LNCAP (cell line): ENCODE measurements around the gene EXOC6B.

Experiments
- TF ChIP-seq, protein P1 (sequence below): fragments of 450-650 bp; IDR thresholded peaks from 2 replicates; pipeline ENCODE4 v1.5.1; 2017; ENCODE audit warnings: mild to moderate bottlenecking

The EXOC6B gene

DNA sequence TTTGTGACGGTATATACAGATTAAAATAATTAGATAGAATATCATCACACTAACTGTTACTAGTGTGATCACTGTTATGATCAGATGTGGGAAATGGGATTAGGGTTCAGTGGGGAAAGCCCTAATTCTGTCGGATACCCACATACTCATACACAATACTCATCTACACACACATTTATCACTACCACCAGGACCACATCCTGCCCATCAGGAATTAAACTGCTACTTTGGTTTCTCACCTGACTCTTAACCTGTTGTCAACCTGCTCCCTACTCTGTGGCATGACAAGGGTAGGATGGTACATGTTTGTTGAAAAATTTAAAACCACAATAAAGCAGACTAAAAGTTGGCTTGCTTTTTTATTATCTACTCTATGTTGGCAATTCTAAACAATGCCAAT lies 653.4 kb downstream of the EXOC6B start:
- TF ChIP-seq, protein P1, sequence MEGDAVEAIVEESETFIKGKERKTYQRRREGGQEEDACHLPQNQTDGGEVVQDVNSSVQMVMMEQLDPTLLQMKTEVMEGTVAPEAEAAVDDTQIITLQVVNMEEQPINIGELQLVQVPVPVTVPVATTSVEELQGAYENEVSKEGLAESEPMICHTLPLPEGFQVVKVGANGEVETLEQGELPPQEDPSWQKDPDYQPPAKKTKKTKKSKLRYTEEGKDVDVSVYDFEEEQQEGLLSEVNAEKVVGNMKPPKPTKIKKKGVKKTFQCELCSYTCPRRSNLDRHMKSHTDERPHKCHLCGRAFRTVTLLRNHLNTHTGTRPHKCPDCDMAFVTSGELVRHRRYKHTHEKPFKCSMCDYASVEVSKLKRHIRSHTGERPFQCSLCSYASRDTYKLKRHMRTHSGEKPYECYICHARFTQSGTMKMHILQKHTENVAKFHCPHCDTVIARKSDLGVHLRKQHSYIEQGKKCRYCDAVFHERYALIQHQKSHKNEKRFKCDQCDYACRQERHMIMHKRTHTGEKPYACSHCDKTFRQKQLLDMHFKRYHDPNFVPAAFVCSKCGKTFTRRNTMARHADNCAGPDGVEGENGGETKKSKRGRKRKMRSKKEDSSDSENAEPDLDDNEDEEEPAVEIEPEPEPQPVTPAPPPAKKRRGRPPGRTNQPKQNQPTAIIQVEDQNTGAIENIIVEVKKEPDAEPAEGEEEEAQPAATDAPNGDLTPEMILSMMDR, result no peak

DNA sequence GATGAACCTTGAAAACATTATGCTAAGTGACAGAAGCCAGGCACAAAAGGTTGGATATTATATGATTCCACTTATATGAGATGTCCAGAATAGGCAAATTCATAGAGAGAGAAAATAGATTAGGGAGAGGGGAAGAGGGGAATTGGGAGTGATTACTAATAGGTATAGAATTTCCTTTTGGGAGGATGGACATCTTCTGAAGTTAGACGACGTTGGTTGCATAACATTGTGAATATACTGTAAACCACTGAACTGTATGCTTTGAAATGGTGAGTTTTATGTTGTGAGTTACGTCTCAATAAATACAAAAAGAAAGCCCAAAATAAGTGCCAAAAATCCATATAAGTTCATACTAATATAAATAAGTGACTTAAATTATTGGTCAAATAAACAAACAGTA lies 659.6 kb downstream of the EXOC6B start:
- TF ChIP-seq, protein P1, result no peak

DNA sequence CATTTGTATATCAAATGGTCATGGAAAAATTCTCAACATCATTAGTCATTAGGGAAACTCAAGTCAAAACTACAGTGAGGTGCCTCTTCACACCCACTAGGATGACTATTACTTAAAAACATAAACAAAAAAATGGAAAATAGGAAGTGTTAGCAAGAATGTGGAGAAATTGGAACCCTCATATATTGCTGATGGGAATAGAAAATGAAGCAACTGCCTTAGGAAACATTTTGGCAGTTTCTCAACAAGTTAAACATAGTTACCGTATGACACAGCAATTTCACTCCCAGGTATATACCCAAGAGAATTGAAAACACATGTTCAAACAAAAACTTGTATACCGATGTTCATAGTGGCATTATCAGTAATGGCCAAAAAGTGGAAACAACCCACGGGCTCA lies 660.0 kb downstream of the EXOC6B start:
- TF ChIP-seq, protein P1, result no peak

DNA sequence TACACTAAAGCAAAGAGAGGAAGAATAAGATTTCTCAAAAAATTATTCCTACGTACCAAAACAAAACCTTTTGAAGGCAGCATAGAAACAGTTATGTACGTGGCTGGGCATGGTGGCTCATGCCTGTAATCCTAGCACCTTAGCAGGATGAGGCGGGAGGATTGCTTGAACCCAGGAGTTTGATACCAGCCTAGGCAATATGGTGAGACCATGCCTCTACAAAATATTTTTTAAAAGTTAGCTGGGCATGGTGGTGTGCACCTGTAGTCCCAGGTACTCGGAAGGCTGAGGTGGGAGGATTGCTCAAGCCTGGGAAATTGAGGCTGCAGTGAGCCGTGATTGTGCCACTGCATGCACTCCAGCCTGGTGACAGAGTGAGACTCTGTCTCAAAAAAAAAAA lies 663.3 kb downstream of the EXOC6B start:
- TF ChIP-seq, protein P1, result no peak

DNA sequence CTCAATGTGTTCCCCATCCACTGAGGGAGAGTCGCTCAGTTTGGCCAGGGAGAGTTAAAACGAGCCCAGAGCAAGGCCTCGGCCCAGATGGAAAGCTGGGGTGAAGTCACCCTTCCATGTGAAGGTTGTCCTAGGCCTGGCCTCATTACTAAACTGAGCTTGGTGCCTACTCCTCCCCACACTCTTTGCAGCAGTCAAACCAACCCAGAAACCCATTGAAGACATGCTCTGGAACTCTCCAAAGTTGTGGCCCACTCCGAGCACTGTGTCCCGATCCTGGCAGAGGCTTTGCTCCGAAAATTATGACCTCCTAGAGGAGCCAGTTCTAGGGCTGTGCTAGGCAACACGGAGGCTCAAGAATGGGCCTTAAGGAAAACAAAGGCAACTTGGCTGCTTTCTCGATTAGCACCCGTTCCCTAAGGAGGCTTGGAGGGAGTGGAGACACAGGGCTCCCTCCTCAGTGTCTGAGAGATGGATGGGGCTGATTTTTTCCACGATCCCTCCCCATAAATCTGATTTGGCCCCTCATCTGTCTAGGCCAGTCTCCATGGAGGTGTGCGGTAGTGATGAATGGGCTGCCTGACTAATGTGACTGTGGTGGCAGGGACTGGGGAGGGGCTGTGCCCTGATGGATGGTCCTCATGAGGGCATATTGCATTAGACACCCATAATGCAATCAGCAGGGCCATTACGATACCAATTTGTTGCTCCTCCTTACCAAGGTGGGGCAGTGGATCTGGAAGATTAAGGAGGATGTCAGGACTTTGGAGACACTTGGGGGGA lies 666.4 kb downstream of the EXOC6B start:
- TF ChIP-seq, protein P1, result no peak

DNA sequence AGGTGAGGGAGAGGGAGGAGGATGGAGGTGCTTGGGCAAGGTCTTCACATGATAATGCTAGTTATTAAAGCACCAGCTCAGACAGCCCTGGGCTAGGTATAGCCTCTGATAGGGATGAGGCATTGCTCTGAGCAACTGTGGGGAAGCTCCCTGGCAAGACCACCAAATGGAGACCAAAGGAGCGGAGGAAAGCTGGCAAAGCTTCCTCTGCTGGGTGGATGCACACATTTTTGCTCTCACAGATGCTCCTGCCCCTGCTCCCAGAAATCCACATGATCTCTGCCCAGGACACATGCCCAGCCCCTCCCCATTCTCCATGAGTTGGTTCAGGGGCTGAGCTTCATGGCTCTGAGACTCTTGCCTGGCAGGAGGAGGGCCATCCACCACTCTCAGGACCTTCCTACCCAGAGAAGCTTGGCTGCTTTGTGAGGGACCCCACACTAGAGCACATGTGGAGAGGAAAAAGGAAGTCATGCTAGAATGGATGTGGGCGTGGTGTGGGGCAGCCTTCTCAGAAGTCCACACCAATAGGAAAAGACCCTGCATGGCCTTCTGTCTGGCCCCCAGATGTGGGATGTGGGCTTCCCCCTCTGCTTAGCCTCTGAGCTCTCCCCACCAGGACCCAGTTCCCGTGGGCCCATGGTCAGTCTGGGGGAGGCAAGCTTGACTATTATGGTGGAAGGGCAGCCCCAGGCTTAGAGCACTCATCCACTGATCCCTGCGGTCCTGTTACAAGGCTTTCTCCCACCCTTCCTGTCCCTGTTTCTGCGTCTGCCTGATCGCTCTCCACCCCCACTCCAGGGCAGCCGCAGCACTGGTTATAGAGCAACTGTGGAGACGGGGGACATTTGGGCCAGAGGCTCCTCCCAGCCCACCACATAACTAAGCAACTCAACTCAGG lies 667.7 kb downstream of the EXOC6B start:
- TF ChIP-seq, protein P1, result no peak

DNA sequence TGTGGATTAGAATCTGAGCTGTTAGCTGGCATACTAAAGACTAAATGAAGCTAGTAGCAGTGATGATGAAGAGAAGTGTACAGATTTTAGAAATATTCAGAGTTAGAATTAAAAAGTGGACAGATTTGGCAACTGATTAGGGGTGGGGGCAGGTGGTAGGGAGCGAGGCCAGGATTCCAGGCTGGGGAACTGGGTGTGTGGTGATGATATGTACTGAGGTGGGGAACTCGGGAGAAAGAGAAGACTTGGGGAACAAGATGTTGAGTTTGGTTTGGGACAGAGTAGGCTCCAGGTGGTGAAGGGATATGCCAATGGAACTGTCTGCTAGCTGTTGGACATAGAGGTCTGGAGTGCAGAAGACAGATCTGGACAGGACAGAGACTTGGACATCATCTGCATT lies 669.0 kb downstream of the EXOC6B start:
- TF ChIP-seq, protein P1, result no peak
